Measurements from ENCODE around the gene DNMT3A.

- TF ChIP-seq CTCF (IDR thresholded peaks at IDR 0.05; ENCODE audit: extremely low read depth in 1 of 2, insufficient read depth in 1 of 2, low read depth in 1 of 2, low read length in 2 of 2) (no peak), POLR2AphosphoS5 (IDR thresholded peaks at IDR 0.05; ENCODE audit: insufficient read depth, low read depth, low read length) (no peak), POLR2A (IDR thresholded peaks at IDR 0.05; ENCODE audit: low read depth, low read length) (no peak), EZH2 (IDR thresholded peaks at IDR 0.05; ENCODE audit: borderline replicate concordance, low read depth, low read length, severe bottlenecking) (no peak), JUN (IDR thresholded peaks at IDR 0.05; ENCODE audit: borderline replicate concordance, insufficient read depth, insufficient read length, low read depth) (no peak)
Observed at GRCh38 chr2:25273985-25274535, 67.7 kb downstream of the DNMT3A start.
